Esophagus squamous epithelium (tissue), 5 donors: Measurements from ENCODE around the gene NEU3. TPM values are rescaled to one million over a fixed set of nuclear protein-coding genes. Genes with fewer than 3 reads are reported as not detected.
A peak's percentile ranks its signal among the peaks of the same experiment; 100 is the strongest.
"Not testable (repeated sequence)": the region's sequence is repeated elsewhere in the genome, so short reads cannot be mapped to it uniquely, and the experiment has no call there.

Source experiments
- DNase-seq: peaks from one replicate; lab custom pipeline; 2025; lab: John Stamatoyannopoulos, UW
- H3K27ac ChIP-seq, 4 donors: fragments of 200-600 bp; sonication (generic); one replicate each; pipeline ENCODE4 v1.5.1; 2016 to 2019; ENCODE audit warnings: mild to moderate bottlenecking in 1 of 4
- H3K27me3 ChIP-seq, 4 donors: fragments of 200-600 bp; sonication (generic); 1 replicate in 3 of 4; 2 replicates in 1 of 4; pipeline versions ENCODE4 v1.5.1 to v1.6.0; 2017 to 2021; ENCODE audit warnings: antibody characterized with exemption in 1 of 4
- H3K36me3 ChIP-seq, 3 donors: fragments of 200-600 bp; sonication (generic); one replicate each; pipeline ENCODE4 v1.5.1; 2016 to 2019
- H3K4me1 ChIP-seq, 3 donors: fragments of 200-600 bp; sonication (generic); one replicate each; pipeline ENCODE4 v1.5.1; 2017 to 2019
- H3K4me3 ChIP-seq, 4 donors: fragments of 200-600 bp; sonication (generic); 1 replicate in 3 of 4; 2 replicates in 1 of 4; pipeline ENCODE4 v1.5.1; 2016 to 2019; ENCODE audit warnings: mild to moderate bottlenecking in 2 of 4, moderate library complexity in 1 of 4
- H3K9me3 ChIP-seq, 3 donors: fragments of 200-600 bp; sonication (generic); one replicate each; pipeline ENCODE4 v1.5.1; 2016 to 2019
- CTCF ChIP-seq, 6 experiments: fragments of 450-650 bp in 4 of 6; fragments of 200-600 bp in 2 of 6; sonication (generic) in 2 of 6; IDR thresholded peaks; one replicate each; pipeline ENCODE4 v1.5.1; 2016 to 2019; ENCODE audit warnings: antibody characterized with exemption in 6 of 6, mild to moderate bottlenecking in 4 of 6, moderate library complexity in 4 of 6
- POLR2A ChIP-seq, 4 donors: fragments of 450-650 bp; IDR thresholded peaks; one replicate each; pipeline ENCODE4 v1.6.1; 2017; ENCODE audit warnings: antibody characterized with exemption in 4 of 4, mild to moderate bottlenecking in 4 of 4, moderate library complexity in 3 of 4
- WGBS, 2 donors: methylation state at CpG; one replicate each; pipeline ENCODE4 v1.1.5; 2018; 5-methylcytosine and 5-hydroxymethylcytosine counted together
- intact Hi-C: fragments of 100-400 bp; cut with DNase I; formaldehyde crosslinking; loops from one replicate; pipeline ENCODE4 v1.15.0; 2022
- total RNA-seq, 4 donors: library from RNA; depleted of rRNA; stranded (reverse); fragments of >200 nt; gene quantifications; one replicate each; pipeline ENCODE4 v1.1.0, GENCODE V29; 2016
- donor health status: DM: yes; HTN: yes; CAD: no.

The NEU3 gene
- total RNA-seq, 4 donors from 2014 or later: 0.99 to 5.5 (median 4.2) TPM

DNA sequence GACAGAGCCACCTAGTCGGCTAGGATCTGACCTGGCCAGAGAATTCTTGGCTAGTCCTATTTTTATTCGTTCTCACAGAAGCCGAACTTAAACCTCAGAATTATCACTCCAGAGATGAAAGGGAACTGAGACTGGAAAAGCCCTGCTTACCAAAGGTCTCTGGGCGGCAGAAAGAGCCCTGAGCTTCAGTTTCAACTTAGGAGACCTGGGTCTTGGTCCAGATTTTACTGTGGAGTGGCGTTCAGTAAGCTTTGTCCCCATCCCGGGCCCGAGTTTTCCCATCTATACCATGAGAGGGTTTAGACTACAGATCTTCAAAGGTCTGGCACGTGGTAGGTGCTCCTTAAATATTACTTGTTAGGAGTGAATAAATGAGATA, 516 bp downstream of the NEU3 start:
- Histone ChIP-seq H3K27ac (peak overlapping the region; percentile 73 to 84 (median 76)), H3K9me3 (no peaks in the 10 kb centered on the region), H3K36me3 (peaks cover 0 to 3% (median 0%) of the 10 kb centered on the region in 3 donors), H3K27me3 (no peaks in the 10 kb centered on the region), H3K4me1 (peaks cover 0 to 24% (median 3%) of the 10 kb centered on the region in 3 donors), H3K4me3 (peak overlapping the region; percentile 67 to 77 (median 74))
- no peak for DNase-seq
- TF ChIP-seq CTCF (IDR thresholded peaks at IDR 0.05) (no peak), POLR2A (IDR thresholded peaks at IDR 0.05) (no peak)
- intact Hi-C loops: no loop called here
- 2 to 4% methylated on average over 4 to 8 of the region's 8 CpGs for WGBS, 2 donors

DNA sequence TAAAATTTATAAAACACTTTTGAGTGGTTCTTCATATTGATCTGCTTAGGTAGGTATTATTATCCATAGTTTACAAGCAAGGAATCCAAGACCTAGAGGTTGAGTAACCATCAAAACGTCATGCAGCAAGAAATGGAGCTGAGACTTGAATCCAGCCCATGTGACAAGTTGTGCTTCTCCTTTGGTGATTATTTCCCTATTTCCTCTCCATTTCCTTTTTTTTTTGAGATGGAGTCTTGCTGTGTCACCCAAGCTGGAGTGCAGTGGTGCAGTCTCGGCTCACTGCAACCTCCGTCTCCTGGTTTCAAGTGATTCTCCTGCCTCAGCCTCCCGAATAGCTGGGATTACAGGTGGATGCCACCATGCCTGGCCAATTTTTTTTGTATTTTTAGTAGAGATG, 1.4 kb downstream of the NEU3 start:
- DNase-seq, intact Hi-C loops, H3K27ac ChIP-seq, H3K9me3 ChIP-seq, H3K27me3 ChIP-seq, H3K4me3 ChIP-seq: not testable (repeated sequence)
- Histone ChIP-seq H3K36me3 (peaks cover 0 to 12% (median 4%) of the 10 kb centered on the region in 3 donors), H3K4me1 (peaks cover 0 to 24% (median 3%) of the 10 kb centered on the region in 3 donors)
- 89 to 95% methylated on average over 3 to 4 of the region's 4 CpGs for WGBS, 2 donors

DNA sequence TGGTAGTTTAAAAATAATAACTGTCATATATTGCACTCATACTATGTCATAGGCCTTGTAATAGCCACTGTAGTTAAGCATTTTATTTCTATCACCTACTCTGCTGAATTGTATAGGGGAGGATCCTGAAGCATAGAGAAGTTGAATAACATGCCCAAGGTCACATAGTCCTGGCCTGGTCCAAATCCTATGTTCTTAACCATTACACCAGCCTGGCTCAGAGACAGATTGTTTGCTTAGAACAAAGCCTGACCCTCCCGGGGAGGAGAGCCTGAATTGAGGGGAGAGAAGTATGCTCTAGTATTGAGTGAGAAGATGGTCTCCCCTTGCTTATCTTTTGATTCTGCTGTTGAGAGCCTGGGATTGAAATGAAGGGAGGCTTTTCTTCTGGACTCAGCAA, 2.2 kb downstream of the NEU3 start:
- no peak for TF ChIP-seq POLR2A (IDR thresholded peaks at IDR 0.05)
- DNase-seq: no peak
- intact Hi-C loops: no loop called here
- Histone ChIP-seq H3K4me3 (no peak overlapping the region), H3K4me1 (peaks cover 0 to 24% (median 3%) of the 10 kb centered on the region in 3 donors), H3K27ac (no peak overlapping the region), H3K27me3 (no peaks in the 10 kb centered on the region), H3K9me3 (no peaks in the 10 kb centered on the region), H3K36me3 (peaks cover 0 to 16% (median 6%) of the 10 kb centered on the region in 3 donors)
- 46 to 50% methylated on average over 1 of the region's 1 CpG for WGBS, 2 donors

DNA sequence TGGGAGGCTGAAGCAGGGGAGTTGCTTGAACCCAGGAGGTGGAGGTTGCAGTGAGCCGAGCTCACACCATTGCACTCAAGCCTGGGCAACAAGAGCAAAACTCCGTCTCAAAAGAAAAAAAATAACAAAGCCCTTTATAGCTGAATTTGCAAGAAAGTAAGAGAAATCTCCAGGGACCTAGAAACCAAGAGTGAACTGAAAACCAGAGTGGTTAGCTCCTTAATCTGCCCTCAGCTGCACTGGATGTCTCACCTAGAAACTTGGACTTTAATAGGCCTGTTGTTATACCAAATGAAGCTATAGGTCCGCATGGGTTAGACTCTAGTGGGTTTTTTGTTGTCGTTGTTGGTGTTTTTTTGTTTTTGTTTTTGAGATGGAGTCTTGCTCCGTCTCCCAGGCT, 4.1 kb downstream of the NEU3 start:
- 74 to 93% methylated on average over 4 to 5 of the region's 5 CpGs for WGBS, 2 donors
- TF ChIP-seq CTCF (IDR thresholded peaks at IDR 0.05): no peak
- TF ChIP-seq POLR2A (IDR thresholded peaks at IDR 0.05): no peak
- Histone ChIP-seq H3K9me3 (no peaks in the 10 kb centered on the region), H3K27ac (no peak overlapping the region), H3K4me1 (peaks cover 0 to 24% (median 3%) of the 10 kb centered on the region in 3 donors), H3K27me3 (no peaks in the 10 kb centered on the region), H3K4me3 (no peak overlapping the region), H3K36me3 (peaks cover 0 to 21% (median 6%) of the 10 kb centered on the region in 3 donors)
- DNase-seq: no peak
- intact Hi-C loops: no loop called here

DNA sequence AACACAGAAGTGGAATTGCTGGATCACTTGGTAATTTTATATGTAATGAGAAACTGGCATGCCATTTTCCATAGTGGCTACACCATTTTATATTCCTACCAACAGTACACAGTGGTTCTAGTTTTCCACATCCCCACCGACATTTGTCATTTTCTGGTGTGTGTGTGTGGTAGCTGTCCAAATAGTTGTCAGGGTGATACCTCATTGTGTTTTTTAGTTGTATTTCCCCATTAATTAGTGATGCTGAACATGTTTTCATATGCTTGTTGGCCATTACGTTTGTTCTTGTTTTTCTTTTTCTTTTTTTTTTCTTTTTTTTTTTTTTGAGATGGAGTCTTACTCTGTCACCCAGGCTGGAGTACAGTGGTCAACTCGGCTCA, 12.2 kb downstream of the NEU3 start:
- 86 to 89% methylated on average over 2 to 3 of the region's 3 CpGs for WGBS, 2 donors
- H3K4me1 ChIP-seq: no peaks in the 10 kb centered on the region
- no peaks in the 10 kb centered on the region for H3K27me3 ChIP-seq
- no peak for DNase-seq
- TF ChIP-seq CTCF (IDR thresholded peaks at IDR 0.05) (no peak), POLR2A (IDR thresholded peaks at IDR 0.05) (no peak)
- H3K4me3 ChIP-seq: no peak overlapping the region
- H3K27ac ChIP-seq: no peak overlapping the region
- H3K36me3 ChIP-seq: peaks cover 5 to 13% (median 8%) of the 10 kb centered on the region in 3 donors
- no peaks in the 10 kb centered on the region for H3K9me3 ChIP-seq
- intact Hi-C loops: no loop called here

DNA sequence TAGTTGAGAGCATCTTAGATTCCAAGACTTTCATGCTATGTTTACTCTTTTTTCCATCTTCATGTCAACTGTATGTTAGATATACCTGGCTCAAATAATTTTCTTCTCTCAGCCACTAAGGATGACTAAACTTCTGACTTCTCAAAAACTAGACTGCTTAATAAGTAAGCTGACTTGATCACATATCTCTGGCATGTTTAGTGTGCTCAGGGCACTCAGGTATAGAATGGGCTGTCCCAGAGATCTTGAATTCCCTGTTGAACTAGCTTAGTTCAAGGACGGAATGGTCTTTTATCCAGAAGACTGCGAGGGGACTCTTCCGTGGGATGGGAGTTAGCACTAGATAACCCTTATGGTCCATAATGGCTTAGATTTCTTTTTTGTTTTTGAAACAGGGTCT, 13.0 kb downstream of the NEU3 start:
- WGBS, 2 donors: 72 to 87% methylated on average over 3 of the region's 3 CpGs
- Histone ChIP-seq H3K27ac (no peak overlapping the region), H3K4me1 (no peaks in the 10 kb centered on the region), H3K36me3 (peaks cover 5 to 16% (median 8%) of the 10 kb centered on the region in 3 donors), H3K4me3 (no peak overlapping the region), H3K27me3 (no peaks in the 10 kb centered on the region), H3K9me3 (no peaks in the 10 kb centered on the region)
- no peak for DNase-seq
- intact Hi-C loops: no loop called here
- TF ChIP-seq CTCF (IDR thresholded peaks at IDR 0.05) (no peak), POLR2A (IDR thresholded peaks at IDR 0.05) (no peak)
